WTC11 (cell line): ENCODE results near the gene RFX3. TPM values are rescaled to one million over a fixed set of nuclear protein-coding genes. Genes with fewer than 3 reads are reported as not detected.

ENCODE experiments used
- ATAC-seq: fragments of 200-7000 bp; cut with Tn5 transposase; 2 replicates; pipeline ENCODE4 v1.10.0; 2021; ENCODE audit warnings: mild to moderate bottlenecking, moderate library complexity
- CTCF ChIA-PET: fragments of 300-600 bp; sonication (Branson Sonifier 250); formaldehyde crosslinking; loops from one replicate; lab custom pipeline; 2021; ENCODE audit warnings: antibody characterized with exemption; lab: Charles Lee
- POLR2A ChIA-PET: fragments of 350-600 bp; sonication (Branson Sonifier 250); formaldehyde crosslinking; loops from one replicate; lab custom pipeline; 2021; ENCODE audit warnings: antibody characterized with exemption; lab: Charles Lee
- DNase-seq: peaks from one replicate; pipeline ENCODE4 v3.0.0; 2021; ENCODE audit warnings: low spot score
- H3K27ac Mint-ChIP-seq: 2 replicates; pipeline ENCODE4 v1.8.0; 2021; ENCODE audit warnings: mixed read lengths
- H3K27me3 Mint-ChIP-seq: 2 replicates; pipeline ENCODE4 v1.8.0; 2021; ENCODE audit warnings: low read depth, mild to moderate bottlenecking, moderate library complexity, mixed read lengths
- H3K36me3 Mint-ChIP-seq: 2 replicates; pipeline ENCODE4 v1.8.0; 2021; ENCODE audit warnings: mixed read lengths
- H3K4me1 Mint-ChIP-seq: 2 replicates; pipeline ENCODE4 v1.8.0; 2022; ENCODE audit warnings: mixed read lengths
- H3K4me3 Mint-ChIP-seq: 2 replicates; pipeline ENCODE4 v1.8.0; 2021; ENCODE audit warnings: mild to moderate bottlenecking, moderate library complexity, mixed read lengths
- H3K9me3 Mint-ChIP-seq: 2 replicates; pipeline ENCODE4 v1.8.0; 2021; ENCODE audit warnings: mixed read lengths
- ATF1 ChIP-seq: sonication (generic); formaldehyde crosslinking; IDR thresholded peaks from 2 replicates; pipeline ENCODE4 v1.8.1; 2023; ENCODE audit warnings: mild to moderate bottlenecking, moderate library complexity, missing genetic modification reagents
- CBFB ChIP-seq: sonication (generic); formaldehyde crosslinking; IDR thresholded peaks from 2 replicates; pipeline ENCODE4 v1.8.1; 2022; ENCODE audit warnings: mild to moderate bottlenecking, low read depth, missing genetic modification reagents
- CREM ChIP-seq: sonication (generic); formaldehyde crosslinking; IDR thresholded peaks from 2 replicates; pipeline ENCODE4 v1.8.1; 2022; ENCODE audit warnings: mild to moderate bottlenecking, missing genetic modification reagents, moderate library complexity
- EMX1 ChIP-seq: fragments of 250-450 bp; sonication (Bioruptor Pico); IDR thresholded peaks from 2 replicates; pipeline ENCODE4 v1.8.0; 2021; ENCODE audit warnings: mild to moderate bottlenecking
- FOXJ3 ChIP-seq: sonication (generic); formaldehyde crosslinking; IDR thresholded peaks from 2 replicates; pipeline ENCODE4 v1.9.0; 2021; ENCODE audit warnings: missing genetic modification reagents, mild to moderate bottlenecking, borderline replicate concordance
- IRF2 ChIP-seq: sonication (generic); formaldehyde crosslinking; IDR thresholded peaks from 2 replicates; pipeline ENCODE4 v1.8.0; 2022; ENCODE audit warnings: low read depth, missing genetic modification reagents, borderline replicate concordance
- KAT7 ChIP-seq: sonication (generic); formaldehyde crosslinking; IDR thresholded peaks from 2 replicates; pipeline ENCODE4 v1.8.1; 2023; ENCODE audit warnings: missing genetic modification reagents, mild to moderate bottlenecking, borderline replicate concordance
- MYBL2 ChIP-seq: sonication (generic); formaldehyde crosslinking; IDR thresholded peaks from 2 replicates; pipeline ENCODE4 v1.8.1; 2023; ENCODE audit warnings: mild to moderate bottlenecking, moderate library complexity, missing genetic modification reagents
- NFE2L1 ChIP-seq: sonication (generic); formaldehyde crosslinking; IDR thresholded peaks from 2 replicates; pipeline ENCODE4 v1.8.1; 2023; ENCODE audit warnings: missing genetic modification reagents
- NR2C2 ChIP-seq: sonication (generic); formaldehyde crosslinking; IDR thresholded peaks from 2 replicates; pipeline ENCODE4 v1.8.0; 2022; ENCODE audit warnings: mild to moderate bottlenecking, missing genetic modification reagents
- TCF7 ChIP-seq: sonication (generic); formaldehyde crosslinking; IDR thresholded peaks from 2 replicates; pipeline ENCODE4 v1.8.0; 2022; ENCODE audit warnings: mild to moderate bottlenecking, low read depth, missing genetic modification reagents, moderate library complexity
- TEAD4 ChIP-seq: sonication (generic); formaldehyde crosslinking; IDR thresholded peaks from 2 replicates; pipeline ENCODE4 v1.8.0; 2022; ENCODE audit warnings: mild to moderate bottlenecking, missing genetic modification reagents
- ZBTB21 ChIP-seq: sonication (generic); formaldehyde crosslinking; IDR thresholded peaks from 2 replicates; pipeline ENCODE4 v1.8.1; 2023; ENCODE audit warnings: mild to moderate bottlenecking, missing genetic modification reagents, borderline replicate concordance
- ZNF121 ChIP-seq: sonication (generic); formaldehyde crosslinking; IDR thresholded peaks from 2 replicates; pipeline ENCODE4 v1.8.0; 2023; ENCODE audit warnings: missing genetic modification reagents
- ZNF263 ChIP-seq: sonication (generic); formaldehyde crosslinking; IDR thresholded peaks from 2 replicates; pipeline ENCODE4 v1.8.1; 2022; ENCODE audit warnings: low read depth, mild to moderate bottlenecking, moderate library complexity, missing genetic modification reagents
- ZNF317 ChIP-seq: sonication (generic); formaldehyde crosslinking; IDR thresholded peaks from 2 replicates; pipeline ENCODE4 v1.8.1; 2023; ENCODE audit warnings: low read depth, mild to moderate bottlenecking, moderate library complexity, missing genetic modification reagents, borderline replicate concordance
- ZNF416 ChIP-seq: fragments of 250-450 bp; sonication (Bioruptor Pico); IDR thresholded peaks from 2 replicates; pipeline ENCODE4 v1.9.0; 2021; ENCODE audit warnings: mild to moderate bottlenecking, inconsistent platforms
- total RNA-seq: library from RNA; stranded (reverse); gene quantifications from 3 replicates; pipeline ENCODE4 v1.2.3, GENCODE V29; 2021
- TF ChIP-seq, protein P1 (sequence below): sonication (generic); formaldehyde crosslinking; IDR thresholded peaks from 2 replicates; pipeline ENCODE4 v1.8.0; 2022; ENCODE audit warnings: missing genetic modification reagents
- TF ChIP-seq, protein P2 (sequence below): fragments of 250-450 bp; sonication (Bioruptor Pico); IDR thresholded peaks from 2 replicates; pipeline ENCODE4 v2.1.2; 2022; ENCODE audit warnings: mild to moderate bottlenecking, moderate library complexity
- TF ChIP-seq, protein P3 (sequence below): sonication (generic); formaldehyde crosslinking; IDR thresholded peaks from 2 replicates; pipeline ENCODE4 v1.8.1; 2022; ENCODE audit warnings: mild to moderate bottlenecking, missing genetic modification reagents, moderate library complexity, borderline replicate concordance
- TF ChIP-seq, protein P4 (sequence below): sonication (generic); formaldehyde crosslinking; IDR thresholded peaks from 2 replicates; pipeline ENCODE4 v1.8.0; 2022; ENCODE audit warnings: mild to moderate bottlenecking, missing genetic modification reagents
- TF ChIP-seq, protein P5 (sequence below): fragments of 250-450 bp; sonication (Bioruptor Pico); IDR thresholded peaks from 2 replicates; pipeline ENCODE4 v1.8.0; 2021; ENCODE audit warnings: mild to moderate bottlenecking
- TF ChIP-seq, protein P6 (sequence below): fragments of 250-450 bp; sonication (Bioruptor Pico); IDR thresholded peaks from 2 replicates; pipeline ENCODE4 v1.9.0; 2021; ENCODE audit warnings: moderate library complexity, mild to moderate bottlenecking, inconsistent platforms, borderline replicate concordance

The RFX3 gene
- total RNA-seq, 1 experiment from 2014 or later = 13.7 TPM

DNA sequence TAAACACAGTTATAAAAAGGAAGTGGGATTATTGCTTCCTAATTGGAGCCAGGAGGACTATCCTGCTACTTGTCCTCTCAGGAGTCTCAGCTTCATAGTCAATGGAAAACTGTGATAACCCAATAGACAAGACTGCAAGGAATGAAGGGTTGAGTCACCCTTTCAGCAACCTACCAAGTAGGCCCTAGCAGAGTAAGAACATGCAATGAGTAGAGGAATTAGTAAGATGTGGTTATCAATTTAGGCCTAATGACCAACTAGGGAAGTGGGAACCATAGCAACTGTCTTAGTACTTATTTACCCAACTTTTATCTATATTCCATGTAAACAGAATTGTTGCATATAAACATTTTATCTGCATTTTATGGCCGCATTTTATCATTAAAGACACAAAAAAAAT is 310.1 kb downstream of the RFX3 start:
- H3K36me3 Mint-ChIP-seq = no peaks in the 10 kb centered on the region
- ChIA-PET CTCF (interaction anchor here (1.3 to 2.1 kb wide), 2 partner anchors 26 to 226 kb away, joined by 5 to 6 read pairs; no protein-coding TSS in a partner anchor), POLR2A (interaction anchor here (0.9 kb wide), 1 partner anchor 11 kb away, joined by 3 read pairs; no protein-coding TSS in a partner anchor)
- H3K4me1 Mint-ChIP-seq = peaks cover 9% of the 10 kb centered on the region
- ATAC-seq (no peak), DNase-seq (no peak)
- H3K27me3 Mint-ChIP-seq = no peaks in the 10 kb centered on the region
- no peak for TF ChIP-seq EMX1 (CRISPR knock-in tag)
- TF ChIP-seq ZNF317 = no peak
- TF ChIP-seq, protein P1, sequence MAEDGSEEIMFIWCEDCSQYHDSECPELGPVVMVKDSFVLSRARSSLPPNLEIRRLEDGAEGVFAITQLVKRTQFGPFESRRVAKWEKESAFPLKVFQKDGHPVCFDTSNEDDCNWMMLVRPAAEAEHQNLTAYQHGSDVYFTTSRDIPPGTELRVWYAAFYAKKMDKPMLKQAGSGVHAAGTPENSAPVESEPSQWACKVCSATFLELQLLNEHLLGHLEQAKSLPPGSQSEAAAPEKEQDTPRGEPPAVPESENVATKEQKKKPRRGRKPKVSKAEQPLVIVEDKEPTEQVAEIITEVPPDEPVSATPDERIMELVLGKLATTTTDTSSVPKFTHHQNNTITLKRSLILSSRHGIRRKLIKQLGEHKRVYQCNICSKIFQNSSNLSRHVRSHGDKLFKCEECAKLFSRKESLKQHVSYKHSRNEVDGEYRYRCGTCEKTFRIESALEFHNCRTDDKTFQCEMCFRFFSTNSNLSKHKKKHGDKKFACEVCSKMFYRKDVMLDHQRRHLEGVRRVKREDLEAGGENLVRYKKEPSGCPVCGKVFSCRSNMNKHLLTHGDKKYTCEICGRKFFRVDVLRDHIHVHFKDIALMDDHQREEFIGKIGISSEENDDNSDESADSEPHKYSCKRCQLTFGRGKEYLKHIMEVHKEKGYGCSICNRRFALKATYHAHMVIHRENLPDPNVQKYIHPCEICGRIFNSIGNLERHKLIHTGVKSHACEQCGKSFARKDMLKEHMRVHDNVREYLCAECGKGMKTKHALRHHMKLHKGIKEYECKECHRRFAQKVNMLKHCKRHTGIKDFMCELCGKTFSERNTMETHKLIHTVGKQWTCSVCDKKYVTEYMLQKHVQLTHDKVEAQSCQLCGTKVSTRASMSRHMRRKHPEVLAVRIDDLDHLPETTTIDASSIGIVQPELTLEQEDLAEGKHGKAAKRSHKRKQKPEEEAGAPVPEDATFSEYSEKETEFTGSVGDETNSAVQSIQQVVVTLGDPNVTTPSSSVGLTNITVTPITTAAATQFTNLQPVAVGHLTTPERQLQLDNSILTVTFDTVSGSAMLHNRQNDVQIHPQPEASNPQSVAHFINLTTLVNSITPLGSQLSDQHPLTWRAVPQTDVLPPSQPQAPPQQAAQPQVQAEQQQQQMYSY (CRISPR knock-in tag) = no peak
- TF ChIP-seq CBFB (CRISPR knock-in tag) = no peak
- TF ChIP-seq ZNF416 = no peak
- TF ChIP-seq, protein P2, sequence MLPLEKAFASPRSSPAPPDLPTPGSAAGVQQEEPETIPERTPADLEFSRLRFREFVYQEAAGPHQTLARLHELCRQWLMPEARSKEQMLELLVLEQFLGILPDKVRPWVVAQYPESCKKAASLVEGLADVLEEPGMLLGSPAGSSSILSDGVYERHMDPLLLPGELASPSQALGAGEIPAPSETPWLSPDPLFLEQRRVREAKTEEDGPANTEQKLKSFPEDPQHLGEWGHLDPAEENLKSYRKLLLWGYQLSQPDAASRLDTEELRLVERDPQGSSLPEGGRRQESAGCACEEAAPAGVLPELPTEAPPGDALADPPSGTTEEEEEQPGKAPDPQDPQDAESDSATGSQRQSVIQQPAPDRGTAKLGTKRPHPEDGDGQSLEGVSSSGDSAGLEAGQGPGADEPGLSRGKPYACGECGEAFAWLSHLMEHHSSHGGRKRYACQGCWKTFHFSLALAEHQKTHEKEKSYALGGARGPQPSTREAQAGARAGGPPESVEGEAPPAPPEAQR (CRISPR knock-in tag) = no peak
- no peak for TF ChIP-seq FOXJ3
- TF ChIP-seq MYBL2 (CRISPR knock-in tag) = no peak
- TF ChIP-seq NR2C2 (CRISPR knock-in tag) = no peak
- TF ChIP-seq, protein P3, sequence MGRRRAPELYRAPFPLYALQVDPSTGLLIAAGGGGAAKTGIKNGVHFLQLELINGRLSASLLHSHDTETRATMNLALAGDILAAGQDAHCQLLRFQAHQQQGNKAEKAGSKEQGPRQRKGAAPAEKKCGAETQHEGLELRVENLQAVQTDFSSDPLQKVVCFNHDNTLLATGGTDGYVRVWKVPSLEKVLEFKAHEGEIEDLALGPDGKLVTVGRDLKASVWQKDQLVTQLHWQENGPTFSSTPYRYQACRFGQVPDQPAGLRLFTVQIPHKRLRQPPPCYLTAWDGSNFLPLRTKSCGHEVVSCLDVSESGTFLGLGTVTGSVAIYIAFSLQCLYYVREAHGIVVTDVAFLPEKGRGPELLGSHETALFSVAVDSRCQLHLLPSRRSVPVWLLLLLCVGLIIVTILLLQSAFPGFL = no peak
- TF ChIP-seq, protein P4, sequence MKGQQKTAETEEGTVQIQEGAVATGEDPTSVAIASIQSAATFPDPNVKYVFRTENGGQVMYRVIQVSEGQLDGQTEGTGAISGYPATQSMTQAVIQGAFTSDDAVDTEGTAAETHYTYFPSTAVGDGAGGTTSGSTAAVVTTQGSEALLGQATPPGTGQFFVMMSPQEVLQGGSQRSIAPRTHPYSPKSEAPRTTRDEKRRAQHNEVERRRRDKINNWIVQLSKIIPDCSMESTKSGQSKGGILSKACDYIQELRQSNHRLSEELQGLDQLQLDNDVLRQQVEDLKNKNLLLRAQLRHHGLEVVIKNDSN (CRISPR knock-in tag) = no peak
- TF ChIP-seq TEAD4 = no peak
- no peak for TF ChIP-seq ZNF121 (CRISPR knock-in tag)
- no peak for TF ChIP-seq KAT7 (CRISPR knock-in tag)
- TF ChIP-seq ZNF263 (CRISPR knock-in tag) = no peak
- TF ChIP-seq, protein P5, sequence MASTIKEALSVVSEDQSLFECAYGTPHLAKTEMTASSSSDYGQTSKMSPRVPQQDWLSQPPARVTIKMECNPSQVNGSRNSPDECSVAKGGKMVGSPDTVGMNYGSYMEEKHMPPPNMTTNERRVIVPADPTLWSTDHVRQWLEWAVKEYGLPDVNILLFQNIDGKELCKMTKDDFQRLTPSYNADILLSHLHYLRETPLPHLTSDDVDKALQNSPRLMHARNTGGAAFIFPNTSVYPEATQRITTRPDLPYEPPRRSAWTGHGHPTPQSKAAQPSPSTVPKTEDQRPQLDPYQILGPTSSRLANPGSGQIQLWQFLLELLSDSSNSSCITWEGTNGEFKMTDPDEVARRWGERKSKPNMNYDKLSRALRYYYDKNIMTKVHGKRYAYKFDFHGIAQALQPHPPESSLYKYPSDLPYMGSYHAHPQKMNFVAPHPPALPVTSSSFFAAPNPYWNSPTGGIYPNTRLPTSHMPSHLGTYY = no peak
- TF ChIP-seq CREM (CRISPR knock-in tag) = no peak
- TF ChIP-seq ZBTB21 (CRISPR knock-in tag) = no peak
- TF ChIP-seq ATF1 = no peak
- peaks cover 14% of the 10 kb centered on the region for H3K9me3 Mint-ChIP-seq
- no peak overlapping the region for H3K27ac Mint-ChIP-seq
- H3K4me3 Mint-ChIP-seq = no peak overlapping the region

DNA sequence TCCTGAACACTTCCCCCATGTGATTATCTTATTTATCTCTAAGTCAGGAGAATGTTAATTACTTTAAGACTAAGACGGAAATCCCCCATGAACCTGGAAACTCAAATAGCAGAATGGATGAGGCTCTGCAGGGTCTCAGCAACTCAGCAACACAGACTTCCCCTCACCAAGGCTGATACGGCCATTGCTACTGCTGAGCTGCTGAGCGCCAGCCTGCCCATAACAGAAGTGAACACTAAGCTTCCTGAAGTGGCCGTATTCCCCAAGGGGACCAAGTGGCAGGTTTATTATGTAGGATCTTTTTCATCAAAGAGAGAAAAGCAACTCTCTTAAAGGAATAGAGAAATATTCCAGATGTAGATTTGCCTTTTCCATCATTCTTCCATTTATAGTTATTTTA is 311.1 kb downstream of the RFX3 start:
- TF ChIP-seq NR2C2 (CRISPR knock-in tag) (no peak), TEAD4 (no peak), NFE2L1 (no peak), ZNF263 (CRISPR knock-in tag) (no peak), ZNF416 (no peak), IRF2 (CRISPR knock-in tag) (no peak), TCF7 (no peak), EMX1 (CRISPR knock-in tag) (no peak)
- TF ChIP-seq, protein P6, sequence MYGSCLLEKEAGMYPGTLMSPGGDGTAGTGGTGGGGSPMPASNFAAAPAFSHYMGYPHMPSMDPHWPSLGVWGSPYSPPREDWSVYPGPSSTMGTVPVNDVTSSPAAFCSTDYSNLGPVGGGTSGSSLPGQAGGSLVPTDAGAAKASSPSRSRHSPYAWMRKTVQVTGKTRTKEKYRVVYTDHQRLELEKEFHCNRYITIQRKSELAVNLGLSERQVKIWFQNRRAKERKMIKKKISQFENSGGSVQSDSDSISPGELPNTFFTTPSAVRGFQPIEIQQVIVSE = no peak
- TF ChIP-seq, all 79 proteins: peak for 0
- no peak for ATAC-seq
- Mint-ChIP-seq H3K4me1 (peaks cover 17% of the 10 kb centered on the region), H3K27ac (no peak overlapping the region), H3K36me3 (no peaks in the 10 kb centered on the region), H3K4me3 (no peak overlapping the region), H3K27me3 (no peaks in the 10 kb centered on the region), H3K9me3 (peaks cover 14% of the 10 kb centered on the region)
- ChIA-PET POLR2A (no interaction called here), CTCF (interaction anchor here (1.3 to 2.1 kb wide), 2 partner anchors 26 to 226 kb away, joined by 5 to 6 read pairs; no protein-coding TSS in a partner anchor)
- DNase-seq = no peak
